Right atrium auricular region (tissue), 2 donors: ENCODE data around the gene OLFML2B. TPM values are rescaled to one million over a fixed set of nuclear protein-coding genes. Genes with fewer than 3 reads are reported as not detected.
A peak's percentile ranks its signal among the peaks of the same experiment; 100 is the strongest.

ENCODE experiments used
- DNase-seq: peaks from one replicate; pipeline ENCODE4 v3.0.0-alpha.2; 2019; ENCODE audit warnings: low spot score
- H3K27ac ChIP-seq, 2 donors: fragments of 200-600 bp; sonication (generic); 1 replicate in 1 of 2; 2 replicates in 1 of 2; pipeline ENCODE4 v1.5.1; 2016 to 2019
- H3K27me3 ChIP-seq, 2 donors: fragments of 200-600 bp; sonication (generic); one replicate each; pipeline versions ENCODE4 v1.5.1 to v1.6.0; 2017 to 2019
- H3K36me3 ChIP-seq: fragments of 200-600 bp; sonication (generic); one replicate; pipeline ENCODE4 v1.5.1; 2016
- H3K4me1 ChIP-seq, 2 donors: fragments of 200-600 bp; sonication (generic); one replicate each; pipeline versions ENCODE4 v1.5.1 to v1.6.0; 2017 to 2019
- H3K4me3 ChIP-seq, 2 donors: fragments of 200-600 bp; sonication (generic); 1 replicate in 1 of 2; 2 replicates in 1 of 2; pipeline ENCODE4 v1.5.1; 2017 to 2019; ENCODE audit warnings: mild to moderate bottlenecking in 1 of 2, moderate library complexity in 1 of 2
- H3K9me3 ChIP-seq, 2 donors: fragments of 200-600 bp; sonication (generic); one replicate each; pipeline ENCODE4 v1.5.1; 2019
- CTCF ChIP-seq, 2 donors: fragments of 200-600 bp; sonication (generic); IDR thresholded peaks; one replicate each; pipeline ENCODE4 v1.5.1; 2019; ENCODE audit warnings: antibody characterized with exemption in 2 of 2
- total RNA-seq, 2 donors: library from RNA; depleted of rRNA; stranded (reverse); fragments of >200 nt; gene quantifications; one replicate each; pipeline ENCODE4 v1.1.0, GENCODE V29; 2016

The OLFML2B gene
- total RNA-seq, 2 donors from 2014 or later: 4.5 to 9.2 TPM

GRCh38 chr1:162011337-162012012 lies 12.2 kb downstream of the OLFML2B start:
- Histone ChIP-seq H3K9me3 (no peaks in the 10 kb centered on the region), H3K4me3 (no peak overlapping the region), H3K27me3 (no peaks in the 10 kb centered on the region), H3K27ac (peak overlapping the region; percentile 49 to 72), H3K4me1 (peaks cover 0 to 45% of the 10 kb centered on the region in 2 donors), H3K36me3 (no peaks in the 10 kb centered on the region)
- no peak for DNase-seq
- no peak for TF ChIP-seq CTCF (IDR thresholded peaks at IDR 0.05)

- Histone ChIP-seq H3K27me3 (no peaks in the 10 kb centered on the region), H3K36me3 (no peaks in the 10 kb centered on the region), H3K4me1 (peaks cover 0 to 45% of the 10 kb centered on the region in 2 donors), H3K4me3 (no peak overlapping the region), H3K27ac (no peak overlapping the region), H3K9me3 (no peaks in the 10 kb centered on the region)
- TF ChIP-seq CTCF (IDR thresholded peaks at IDR 0.05): no peak
- DNase-seq: no peak
Observed at GRCh38 chr1:162010175-162010506, 13.5 kb downstream of the OLFML2B start.

- no peaks in the 10 kb centered on the region for H3K36me3 ChIP-seq
- H3K4me3 ChIP-seq: no peak overlapping the region
- H3K4me1 ChIP-seq: peaks cover 0 to 45% of the 10 kb centered on the region in 2 donors
- DNase-seq: no peak
- TF ChIP-seq CTCF (IDR thresholded peaks at IDR 0.05): no peak
- H3K27me3 ChIP-seq: no peaks in the 10 kb centered on the region
- H3K27ac ChIP-seq: no peak overlapping the region
- H3K9me3 ChIP-seq: no peaks in the 10 kb centered on the region
Observed at GRCh38 chr1:162009501-162010174, 14.0 kb downstream of the OLFML2B start.

GRCh38 chr1:162008799-162009198 lies 14.9 kb downstream of the OLFML2B start:
- H3K27me3 ChIP-seq: no peaks in the 10 kb centered on the region
- no peak overlapping the region for H3K27ac ChIP-seq
- TF ChIP-seq CTCF (IDR thresholded peaks at IDR 0.05): no peak
- no peaks in the 10 kb centered on the region for H3K36me3 ChIP-seq
- H3K9me3 ChIP-seq: no peaks in the 10 kb centered on the region
- H3K4me1 ChIP-seq: peaks cover 0 to 45% of the 10 kb centered on the region in 2 donors
- no peak overlapping the region for H3K4me3 ChIP-seq
- DNase-seq: no peak

- Histone ChIP-seq H3K27me3 (no peaks in the 10 kb centered on the region), H3K4me3 (no peak overlapping the region), H3K4me1 (peaks cover 0 to 44% of the 10 kb centered on the region in 2 donors), H3K27ac (no peak overlapping the region), H3K9me3 (no peaks in the 10 kb centered on the region), H3K36me3 (no peaks in the 10 kb centered on the region)
- DNase-seq: no peak
- TF ChIP-seq CTCF (IDR thresholded peaks at IDR 0.05): no peak
Observed at GRCh38 chr1:162007466-162007865, 16.2 kb downstream of the OLFML2B start.
